HG02763 (cell line): ENCODE measurements around the gene STRADA.

ENCODE experiments used
- ATAC-seq: cut with Tn5 transposase; IDR thresholded peaks from one replicate; pipeline ENCODE4 v1.9.1; 2021; ENCODE audit warnings: mild to moderate bottlenecking, moderate library complexity; ENCODE audit not compliant: unreplicated experiment

The STRADA gene

GRCh38 chr17:63686138-63686685, 55.4 kb downstream of the STRADA start:
- no peak for ATAC-seq

GRCh38 chr17:63685578-63685977, 56.0 kb downstream of the STRADA start:
- ATAC-seq: no peak

- no peak for ATAC-seq
Measured at GRCh38 chr17:63685041-63685440, 56.6 kb downstream of the STRADA start.

- no peak for ATAC-seq
Measured at GRCh38 chr17:63682981-63683380, 58.6 kb downstream of the STRADA start.

- no peak for ATAC-seq
Measured at GRCh38 chr17:63682441-63682840, 59.2 kb downstream of the STRADA start.

GRCh38 chr17:63681530-63681929, 60.1 kb downstream of the STRADA start:
- ATAC-seq: no peak

- no peak for ATAC-seq
Measured at GRCh38 chr17:63680700-63681099, 60.9 kb downstream of the STRADA start.

GRCh38 chr17:63679214-63679613, 62.4 kb downstream of the STRADA start:
- no peak for ATAC-seq

- ATAC-seq: no peak
Measured at GRCh38 chr17:63676584-63676983, 65.0 kb downstream of the STRADA start.

GRCh38 chr17:63675607-63676546, 65.7 kb downstream of the STRADA start:
- no peak for ATAC-seq

- no peak for ATAC-seq
Measured at GRCh38 chr17:63675231-63675606, 66.4 kb downstream of the STRADA start.

GRCh38 chr17:63672856-63673255, 68.7 kb downstream of the STRADA start:
- no peak for ATAC-seq

- ATAC-seq: no peak
Measured at GRCh38 chr17:63665527-63666214, 75.9 kb downstream of the STRADA start.

- ATAC-seq: no peak
Measured at GRCh38 chr17:63659850-63660249, 81.7 kb downstream of the STRADA start.

GRCh38 chr17:63658366-63658765, 83.2 kb downstream of the STRADA start:
- no peak for ATAC-seq

- ATAC-seq: no peak
Measured at GRCh38 chr17:63657786-63658185, 83.8 kb downstream of the STRADA start.

GRCh38 chr17:63653050-63653449, 88.5 kb downstream of the STRADA start:
- ATAC-seq: no peak
